Stimulated activated CD8-positive, alpha-beta memory T cell treated with anti-CD3 and anti-CD28 coated beads, Interleukin-7, amount 100 ng/mL, for 1 hour (primary cell): ENCODE data around the gene PLET1.

ENCODE experiments used
- DNase-seq, 2 donors: peaks; one replicate each; pipeline ENCODE4 v3.0.0-alpha.2; 2020; ENCODE audit warnings: low read depth in 2 of 2

PLET1 gene

GRCh38 chr11:112238041-112238440 is 22.6 kb downstream of the PLET1 start:
- no peak for DNase-seq

- no peak for DNase-seq
Measured at GRCh38 chr11:112237451-112237850, 23.2 kb downstream of the PLET1 start.

- no peak for DNase-seq
Measured at GRCh38 chr11:112235750-112236390, 24.8 kb downstream of the PLET1 start.

GRCh38 chr11:112231952-112232351 is 28.7 kb downstream of the PLET1 start:
- DNase-seq, result no peak

- no peak for DNase-seq
Measured at GRCh38 chr11:112229746-112230433, 30.8 kb downstream of the PLET1 start.

GRCh38 chr11:112229159-112229558 is 31.5 kb downstream of the PLET1 start:
- DNase-seq, result no peak

- no peak for DNase-seq
Measured at GRCh38 chr11:112228706-112229105, 32.0 kb downstream of the PLET1 start.

GRCh38 chr11:112227471-112227870 is 33.2 kb downstream of the PLET1 start:
- no peak for DNase-seq

GRCh38 chr11:112226831-112227401 is 33.7 kb downstream of the PLET1 start:
- DNase-seq, result no peak

GRCh38 chr11:112226062-112226830 is 34.4 kb downstream of the PLET1 start, which contains the start of gene PTS:
PTS (plus strand) TSS chr11:112226428; CDS start chr11:112226444, 16 bp downstream.
- peak; percentile 59 to 70 for DNase-seq

- no peak for DNase-seq
Measured at GRCh38 chr11:112225753-112226061, 35.0 kb downstream of the PLET1 start.

- DNase-seq, result no peak
Measured at GRCh38 chr11:112223754-112224532, 36.7 kb downstream of the PLET1 start.

- no peak for DNase-seq
Measured at GRCh38 chr11:112223121-112223520, 37.5 kb downstream of the PLET1 start.

GRCh38 chr11:112222303-112222702 is 38.4 kb downstream of the PLET1 start:
- DNase-seq, result no peak

- no peak for DNase-seq
Measured at GRCh38 chr11:112221274-112221835, 39.3 kb downstream of the PLET1 start.

- no peak for DNase-seq
Measured at GRCh38 chr11:112219476-112220232, 41.0 kb downstream of the PLET1 start.

GRCh38 chr11:112216561-112217105 is 44.0 kb downstream of the PLET1 start:
- no peak for DNase-seq

- no peak for DNase-seq
Measured at GRCh38 chr11:112215621-112216020, 45.0 kb downstream of the PLET1 start.

- DNase-seq, result no peak
Measured at GRCh38 chr11:112213753-112214152, 46.9 kb downstream of the PLET1 start.

GRCh38 chr11:112212710-112213109 is 48.0 kb downstream of the PLET1 start:
- DNase-seq, result no peak
